ENCODE measurements around the gene SNTB2. TPM values are rescaled to one million over a fixed set of nuclear protein-coding genes. Genes with fewer than 3 reads are reported as not detected.

Gene SNTB2
- total RNA-seq, 4 donors from 2014 or later, result 35.8 to 81.6 (median 57.8) TPM

DNA sequence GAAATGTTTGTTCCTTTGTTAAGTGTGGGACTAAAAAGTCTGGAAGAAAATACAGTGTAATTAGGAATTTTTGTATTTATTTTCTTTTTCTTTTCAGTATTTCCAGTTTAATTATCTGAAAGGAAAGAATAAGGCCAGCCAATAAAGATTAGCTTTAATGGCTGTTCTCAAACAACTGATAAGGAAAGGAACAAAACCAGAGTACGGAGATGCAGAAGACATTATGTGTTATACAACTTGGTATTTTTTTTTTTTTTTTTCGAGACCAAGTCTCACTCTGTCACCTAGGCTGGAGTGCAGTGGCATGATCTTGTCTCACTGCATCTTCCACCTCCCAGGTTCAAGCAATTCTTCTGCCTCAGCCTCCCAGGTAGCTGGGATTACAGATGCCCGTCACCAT lies 47.5 kb downstream of the SNTB2 start:
- WGBS, result 94% methylated on average over 3 of the region's 3 CpGs
- Histone ChIP-seq H3K27ac (no peak overlapping the region), H3K27me3 (no peaks in the 10 kb centered on the region), H3K4me1 (peaks cover 7% of the 10 kb centered on the region), H3K9me3 (no peaks in the 10 kb centered on the region), H3K4me3 (no peak overlapping the region), H3K36me3 (no peaks in the 10 kb centered on the region)
- no peak for DNase-seq (ENCODE audit: low spot score in 2 of 2)
- TF ChIP-seq POLR2AphosphoS5 (IDR thresholded peaks at IDR 0.05) (no peak), EP300 (IDR thresholded peaks at IDR 0.05) (no peak), CTCF (IDR thresholded peaks at IDR 0.05) (no peak), POLR2A (IDR thresholded peaks at IDR 0.05) (no peak)

GRCh38 chr16:69236319-69236718 lies 49.4 kb downstream of the SNTB2 start:
- Histone ChIP-seq H3K9me3 (no peaks in the 10 kb centered on the region), H3K4me1 (peaks cover 16% of the 10 kb centered on the region), H3K27me3 (no peaks in the 10 kb centered on the region), H3K4me3 (no peak overlapping the region), H3K36me3 (no peaks in the 10 kb centered on the region), H3K27ac (no peak overlapping the region)
- TF ChIP-seq EP300 (IDR thresholded peaks at IDR 0.05) (no peak), CTCF (IDR thresholded peaks at IDR 0.05) (no peak), POLR2A (IDR thresholded peaks at IDR 0.05) (no peak), POLR2AphosphoS5 (IDR thresholded peaks at IDR 0.05) (no peak)
- DNase-seq (ENCODE audit: low spot score in 2 of 2), result no peak

DNA sequence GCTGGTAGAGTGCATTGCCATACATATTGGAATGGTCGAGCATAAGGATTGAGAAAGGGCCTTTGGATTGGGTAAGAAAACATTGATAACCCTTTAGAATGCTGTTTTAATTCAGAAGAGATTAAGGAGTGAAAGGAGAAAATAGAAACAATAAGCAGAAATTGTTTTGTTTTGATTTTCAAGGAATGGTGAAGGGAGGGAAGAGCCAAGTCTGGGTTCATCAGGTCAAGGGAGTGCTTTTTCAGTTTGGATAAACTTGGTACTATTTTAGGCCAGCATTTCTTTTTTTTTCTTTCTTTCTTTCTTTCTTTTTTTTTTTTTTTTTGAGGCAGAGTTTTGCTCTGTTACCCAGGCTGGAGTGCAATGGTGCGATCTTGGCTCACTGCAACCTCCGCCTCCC lies 50.3 kb downstream of the SNTB2 start:
- no peak for TF ChIP-seq POLR2AphosphoS5 (IDR thresholded peaks at IDR 0.05)
- TF ChIP-seq CTCF (IDR thresholded peaks at IDR 0.05), result no peak
- no peak for TF ChIP-seq POLR2A (IDR thresholded peaks at IDR 0.05)
- H3K36me3 ChIP-seq, result no peaks in the 10 kb centered on the region
- no peak overlapping the region for H3K4me3 ChIP-seq
- H3K4me1 ChIP-seq, result peaks cover 20% of the 10 kb centered on the region
- DNase-seq (ENCODE audit: low spot score in 2 of 2), result no peak
- no peaks in the 10 kb centered on the region for H3K27me3 ChIP-seq
- no peak overlapping the region for H3K27ac ChIP-seq
- no peaks in the 10 kb centered on the region for H3K9me3 ChIP-seq
- 83% methylated on average over 3 of the region's 3 CpGs for WGBS

DNA sequence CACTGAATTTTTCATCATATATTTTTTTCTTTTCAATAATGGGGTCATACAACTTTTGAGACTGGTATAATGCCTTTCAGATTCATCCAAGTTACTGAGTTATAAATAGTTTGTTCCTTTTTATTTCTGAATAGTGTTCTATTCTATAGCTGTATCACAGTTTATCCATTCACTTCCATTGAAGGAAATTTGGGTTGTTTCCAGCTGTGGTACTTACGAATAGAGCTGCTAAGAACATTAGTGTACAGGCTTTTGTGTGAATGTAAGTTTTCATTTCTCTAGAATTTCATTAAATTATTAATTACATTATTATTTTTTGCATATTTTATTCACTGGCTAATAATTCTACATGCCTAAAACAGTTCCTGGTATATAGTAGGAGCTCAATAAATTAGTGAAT lies 52.9 kb downstream of the SNTB2 start:
- Histone ChIP-seq H3K9me3 (no peaks in the 10 kb centered on the region), H3K27me3 (no peaks in the 10 kb centered on the region), H3K27ac (no peak overlapping the region), H3K4me3 (no peak overlapping the region), H3K36me3 (no peaks in the 10 kb centered on the region), H3K4me1 (peaks cover 22% of the 10 kb centered on the region)
- WGBS, result 47% methylated on average over 1 of the region's 1 CpG
- DNase-seq (ENCODE audit: low spot score in 2 of 2), result no peak
- TF ChIP-seq POLR2A (IDR thresholded peaks at IDR 0.05) (no peak), EP300 (IDR thresholded peaks at IDR 0.05) (no peak), POLR2AphosphoS5 (IDR thresholded peaks at IDR 0.05) (no peak), CTCF (IDR thresholded peaks at IDR 0.05) (no peak)

- H3K36me3 ChIP-seq, result peaks cover 1% of the 10 kb centered on the region
- H3K4me3 ChIP-seq, result no peak overlapping the region
- no peaks in the 10 kb centered on the region for H3K27me3 ChIP-seq
- peaks cover 22% of the 10 kb centered on the region for H3K4me1 ChIP-seq
- WGBS, result 55% methylated on average over 2 of the region's 2 CpGs
- no peaks in the 10 kb centered on the region for H3K9me3 ChIP-seq
- TF ChIP-seq POLR2AphosphoS5 (IDR thresholded peaks at IDR 0.05), result no peak
- TF ChIP-seq POLR2A (IDR thresholded peaks at IDR 0.05), result no peak
- TF ChIP-seq EP300 (IDR thresholded peaks at IDR 0.05), result no peak
- TF ChIP-seq CTCF (IDR thresholded peaks at IDR 0.05), result no peak
- no peak for DNase-seq (ENCODE audit: low spot score in 2 of 2)
- no peak overlapping the region for H3K27ac ChIP-seq
Observed at GRCh38 chr16:69240331-69240730, 53.4 kb downstream of the SNTB2 start.
